Thoracic aorta (tissue), 2 donors: ENCODE results near the gene CTNNA3. TPM values are rescaled to one million over a fixed set of nuclear protein-coding genes. Genes with fewer than 3 reads are reported as not detected.

Experiments
- ATAC-seq: fragments of 150-250 bp; one replicate; pipeline ENCODE4 v1.8.0; 2017; ENCODE audit warnings: low read depth; ENCODE audit not compliant: insufficient number of reproducible peaks, low FRiP score
- DNase-seq: peaks from one replicate; pipeline ENCODE4 v3.0.0-alpha.2; 2020; ENCODE audit warnings: low spot score
- H3K27ac ChIP-seq, 2 donors: fragments of 200-600 bp; sonication (generic); 1 replicate in 1 of 2; 2 replicates in 1 of 2; pipeline ENCODE4 v1.5.1; 2016; ENCODE audit warnings: mild to moderate bottlenecking in 2 of 2, moderate library complexity in 2 of 2
- H3K27me3 ChIP-seq: fragments of 200-600 bp; sonication (generic); replicated peaks from 2 replicates; pipeline ENCODE4 v1.6.0; 2016; ENCODE audit warnings: mild to moderate bottlenecking; ENCODE audit not compliant: insufficient read depth
- H3K36me3 ChIP-seq: fragments of 200-600 bp; sonication (generic); one replicate; pipeline ENCODE4 v1.5.1; 2016
- H3K4me1 ChIP-seq, 2 donors: fragments of 200-600 bp; sonication (generic); 1 replicate in 1 of 2; 2 replicates in 1 of 2; pipeline versions ENCODE4 v1.5.1 to v1.6.0; 2016; ENCODE audit warnings: low read depth in 2 of 2, mild to moderate bottlenecking in 1 of 2; ENCODE audit not compliant: control insufficient read depth in 1 of 2
- H3K4me3 ChIP-seq: fragments of 200-600 bp; sonication (generic); 2 replicates; pipeline ENCODE4 v1.5.1; 2016; ENCODE audit warnings: mild to moderate bottlenecking
- H3K9me3 ChIP-seq: fragments of 200-600 bp; sonication (generic); 2 replicates; pipeline ENCODE4 v1.5.1; 2016
- CTCF ChIP-seq: fragments of 200-600 bp; sonication (generic); IDR thresholded peaks from one replicate; pipeline ENCODE4 v1.5.1; 2019; ENCODE audit warnings: antibody characterized with exemption
- total RNA-seq, 2 donors: library from RNA; depleted of rRNA; stranded (reverse); fragments of >200 nt; gene quantifications; one replicate each; pipeline versions ENCODE4 v1.1.0 to v1.2.3, GENCODE V29; 2016

The CTNNA3 gene
- total RNA-seq, 2 donors from 2014 or later: 0.95 to 1.2 TPM

- ATAC-seq (no peak), DNase-seq (no peak)
- Histone ChIP-seq H3K27me3 (no peaks in the 10 kb centered on the region), H3K9me3 (no peaks in the 10 kb centered on the region), H3K4me3 (no peak overlapping the region), H3K27ac (no peak overlapping the region), H3K4me1 (no peaks in the 10 kb centered on the region), H3K36me3 (no peaks in the 10 kb centered on the region)
- no peak for TF ChIP-seq CTCF
These were observed 1290.4 kb downstream of the CTNNA3 start for GRCh38 chr10:66405566-66405965.

DNA sequence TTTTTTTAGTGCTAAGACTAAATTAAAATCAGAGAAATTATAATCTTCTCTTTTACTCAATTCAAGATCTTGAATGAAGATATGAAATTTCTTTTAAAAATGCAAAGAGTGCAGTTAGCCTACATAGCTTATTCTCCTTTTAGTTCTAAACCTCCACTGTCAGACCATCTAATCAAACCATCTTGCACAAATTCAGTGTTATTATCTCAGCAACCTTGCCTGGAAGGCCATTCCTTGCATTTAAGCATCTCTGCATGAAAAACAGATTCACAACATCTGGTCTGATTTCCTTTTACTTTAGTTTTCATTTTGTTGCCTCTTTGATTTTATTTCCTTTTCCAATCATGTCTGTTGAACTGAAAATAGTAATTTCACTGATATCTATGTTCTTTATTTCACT is 1297.3 kb downstream of the CTNNA3 start:
- DNase-seq (no peak), ATAC-seq (no peak)
- Histone ChIP-seq H3K4me3 (no peak overlapping the region), H3K36me3 (no peaks in the 10 kb centered on the region), H3K4me1 (no peaks in the 10 kb centered on the region), H3K27ac (no peak overlapping the region), H3K9me3 (no peaks in the 10 kb centered on the region), H3K27me3 (no peaks in the 10 kb centered on the region)
- TF ChIP-seq CTCF: no peak

- H3K36me3 ChIP-seq: no peaks in the 10 kb centered on the region
- no peaks in the 10 kb centered on the region for H3K4me1 ChIP-seq
- no peaks in the 10 kb centered on the region for H3K27me3 ChIP-seq
- no peak overlapping the region for H3K27ac ChIP-seq
- DNase-seq (no peak), ATAC-seq (no peak)
- no peaks in the 10 kb centered on the region for H3K9me3 ChIP-seq
- no peak overlapping the region for H3K4me3 ChIP-seq
- TF ChIP-seq CTCF: no peak
These were observed 1301.5 kb downstream of the CTNNA3 start for GRCh38 chr10:66394342-66395063.

GRCh38 chr10:66390926-66391325 is 1305.1 kb downstream of the CTNNA3 start:
- no peaks in the 10 kb centered on the region for H3K36me3 ChIP-seq
- DNase-seq: no peak
- H3K4me3 ChIP-seq: no peak overlapping the region
- H3K9me3 ChIP-seq: no peaks in the 10 kb centered on the region
- H3K27me3 ChIP-seq: no peaks in the 10 kb centered on the region
- no peaks in the 10 kb centered on the region for H3K4me1 ChIP-seq
- no peak for ATAC-seq
- TF ChIP-seq CTCF: no peak
- no peak overlapping the region for H3K27ac ChIP-seq

DNA sequence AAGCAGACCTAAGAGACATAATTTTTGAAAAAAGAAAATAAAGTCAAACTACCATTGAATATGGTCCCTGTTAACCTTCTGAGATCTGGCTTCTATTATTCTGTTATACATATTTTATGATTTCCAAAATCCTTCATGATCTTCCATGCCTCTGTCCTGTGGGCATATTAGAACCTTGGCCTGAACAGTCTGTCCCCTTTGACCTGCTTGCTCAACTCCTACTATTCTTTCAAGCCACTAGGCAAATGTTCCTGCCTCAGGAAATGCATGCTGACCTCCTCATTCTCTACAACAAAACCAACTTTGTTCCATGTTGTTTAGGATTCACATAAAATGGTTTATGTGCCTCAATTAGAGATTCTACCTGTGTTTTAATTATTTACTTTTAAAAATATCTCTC is 1315.0 kb downstream of the CTNNA3 start:
- Histone ChIP-seq H3K27me3 (no peaks in the 10 kb centered on the region), H3K4me3 (no peak overlapping the region), H3K9me3 (no peaks in the 10 kb centered on the region), H3K27ac (no peak overlapping the region), H3K36me3 (no peaks in the 10 kb centered on the region), H3K4me1 (no peaks in the 10 kb centered on the region)
- no peak for TF ChIP-seq CTCF
- no peak for ATAC-seq
- no peak for DNase-seq
